WTC11 (cell line): ENCODE results near the gene MORN5.

Source experiments
- TF ChIP-seq, protein P1 (sequence below): sonication (generic); formaldehyde crosslinking; IDR thresholded peaks from 2 replicates; pipeline ENCODE4 v1.8.0; 2023; ENCODE audit warnings: mild to moderate bottlenecking, missing genetic modification reagents
- TF ChIP-seq, protein P2 (sequence below): fragments of 200-600 bp; IDR thresholded peaks from 2 replicates; pipeline ENCODE4 v1.8.0; 2022; ENCODE audit warnings: antibody characterized with exemption

DNA sequence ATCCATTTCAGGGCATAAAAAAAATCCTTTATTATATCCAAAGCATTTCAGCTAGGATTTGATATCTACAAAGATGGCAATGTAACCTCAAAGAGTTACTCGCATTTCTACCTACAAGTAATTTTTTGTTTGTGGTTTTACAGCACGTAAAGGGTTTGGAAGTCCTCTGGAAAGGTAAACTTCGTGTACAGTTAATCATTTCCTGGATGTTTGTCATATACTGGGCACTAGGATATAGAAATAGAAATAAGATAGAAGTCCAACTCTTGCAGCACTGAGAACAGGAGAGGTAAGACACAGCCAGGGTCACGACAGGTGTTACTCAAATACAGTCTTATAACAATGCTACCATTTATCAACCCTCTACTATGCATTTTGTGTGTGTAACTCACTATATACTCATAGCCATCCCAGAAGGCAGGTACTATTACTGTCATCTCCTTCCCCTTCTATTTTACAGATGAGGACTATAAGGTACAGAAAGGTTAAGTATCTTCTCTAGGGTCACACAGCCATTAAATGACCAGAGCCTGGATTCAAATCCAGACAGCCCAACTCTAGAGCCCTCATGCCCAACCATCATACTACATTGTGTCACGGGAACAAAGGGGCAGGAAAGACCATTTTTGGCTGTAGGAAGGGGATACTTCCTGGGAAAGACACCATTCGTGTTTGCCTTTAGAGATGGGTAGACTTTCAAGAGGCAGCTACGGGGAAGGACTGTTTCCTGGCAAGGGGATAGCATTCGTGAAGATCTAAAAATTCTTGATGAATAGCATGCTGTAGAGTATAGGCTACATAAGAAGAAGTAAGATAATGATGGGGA is 19.1 kb upstream of the MORN5 start:
- TF ChIP-seq, protein P1, sequence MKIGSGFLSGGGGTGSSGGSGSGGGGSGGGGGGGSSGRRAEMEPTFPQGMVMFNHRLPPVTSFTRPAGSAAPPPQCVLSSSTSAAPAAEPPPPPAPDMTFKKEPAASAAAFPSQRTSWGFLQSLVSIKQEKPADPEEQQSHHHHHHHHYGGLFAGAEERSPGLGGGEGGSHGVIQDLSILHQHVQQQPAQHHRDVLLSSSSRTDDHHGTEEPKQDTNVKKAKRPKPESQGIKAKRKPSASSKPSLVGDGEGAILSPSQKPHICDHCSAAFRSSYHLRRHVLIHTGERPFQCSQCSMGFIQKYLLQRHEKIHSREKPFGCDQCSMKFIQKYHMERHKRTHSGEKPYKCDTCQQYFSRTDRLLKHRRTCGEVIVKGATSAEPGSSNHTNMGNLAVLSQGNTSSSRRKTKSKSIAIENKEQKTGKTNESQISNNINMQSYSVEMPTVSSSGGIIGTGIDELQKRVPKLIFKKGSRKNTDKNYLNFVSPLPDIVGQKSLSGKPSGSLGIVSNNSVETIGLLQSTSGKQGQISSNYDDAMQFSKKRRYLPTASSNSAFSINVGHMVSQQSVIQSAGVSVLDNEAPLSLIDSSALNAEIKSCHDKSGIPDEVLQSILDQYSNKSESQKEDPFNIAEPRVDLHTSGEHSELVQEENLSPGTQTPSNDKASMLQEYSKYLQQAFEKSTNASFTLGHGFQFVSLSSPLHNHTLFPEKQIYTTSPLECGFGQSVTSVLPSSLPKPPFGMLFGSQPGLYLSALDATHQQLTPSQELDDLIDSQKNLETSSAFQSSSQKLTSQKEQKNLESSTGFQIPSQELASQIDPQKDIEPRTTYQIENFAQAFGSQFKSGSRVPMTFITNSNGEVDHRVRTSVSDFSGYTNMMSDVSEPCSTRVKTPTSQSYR (CRISPR knock-in tag), result no peak
- TF ChIP-seq, protein P2, sequence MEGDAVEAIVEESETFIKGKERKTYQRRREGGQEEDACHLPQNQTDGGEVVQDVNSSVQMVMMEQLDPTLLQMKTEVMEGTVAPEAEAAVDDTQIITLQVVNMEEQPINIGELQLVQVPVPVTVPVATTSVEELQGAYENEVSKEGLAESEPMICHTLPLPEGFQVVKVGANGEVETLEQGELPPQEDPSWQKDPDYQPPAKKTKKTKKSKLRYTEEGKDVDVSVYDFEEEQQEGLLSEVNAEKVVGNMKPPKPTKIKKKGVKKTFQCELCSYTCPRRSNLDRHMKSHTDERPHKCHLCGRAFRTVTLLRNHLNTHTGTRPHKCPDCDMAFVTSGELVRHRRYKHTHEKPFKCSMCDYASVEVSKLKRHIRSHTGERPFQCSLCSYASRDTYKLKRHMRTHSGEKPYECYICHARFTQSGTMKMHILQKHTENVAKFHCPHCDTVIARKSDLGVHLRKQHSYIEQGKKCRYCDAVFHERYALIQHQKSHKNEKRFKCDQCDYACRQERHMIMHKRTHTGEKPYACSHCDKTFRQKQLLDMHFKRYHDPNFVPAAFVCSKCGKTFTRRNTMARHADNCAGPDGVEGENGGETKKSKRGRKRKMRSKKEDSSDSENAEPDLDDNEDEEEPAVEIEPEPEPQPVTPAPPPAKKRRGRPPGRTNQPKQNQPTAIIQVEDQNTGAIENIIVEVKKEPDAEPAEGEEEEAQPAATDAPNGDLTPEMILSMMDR, result no peak
